ENCODE measurements around the gene ZNF568. TPM values are rescaled to one million over a fixed set of nuclear protein-coding genes. Genes with fewer than 3 reads are reported as not detected.

ZNF568 gene
- total RNA-seq, 1 donor from 2014 or later: 8.9 TPM

DNA sequence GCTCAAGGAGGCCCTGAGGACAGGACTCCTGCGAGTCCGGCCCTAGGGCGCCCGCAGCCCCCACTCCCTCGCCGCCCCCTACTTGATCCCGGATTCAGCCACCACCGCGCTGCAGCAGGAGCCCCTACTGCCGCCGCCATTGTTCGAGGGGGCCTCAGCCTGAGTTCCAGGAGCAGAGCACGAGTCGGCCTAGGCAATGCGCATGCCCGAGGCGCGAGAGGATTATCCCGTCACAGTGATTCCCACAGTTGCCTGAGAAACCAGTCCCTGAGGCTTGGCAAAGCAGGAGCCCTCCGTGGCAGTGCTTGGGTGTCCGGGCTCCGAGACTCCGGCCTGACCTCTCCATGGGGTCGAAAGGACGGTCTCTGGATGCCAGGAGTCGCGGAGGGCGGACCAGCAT, 93.7 kb downstream of the ZNF568 start:
- no peak overlapping the region for H3K4me2 ChIP-seq
- peaks cover 5% of the 10 kb centered on the region for H3K36me3 Mint-ChIP-seq
- H3K27me3 ChIP-seq: no peaks in the 10 kb centered on the region
- DNase-seq (ENCODE audit: low spot score): no peak
- no peaks in the 10 kb centered on the region for H3K36me3 ChIP-seq
- H3K4me3 Mint-ChIP-seq: no peak overlapping the region
- no peaks in the 10 kb centered on the region for H3K79me2 ChIP-seq (ENCODE audit: low read depth)
- no peaks in the 10 kb centered on the region for H3K4me1 Mint-ChIP-seq
- peaks cover 57% of the 10 kb centered on the region for H3K9me3 Mint-ChIP-seq
- no peak overlapping the region for H3K27ac ChIP-seq
- no peak overlapping the region for H2AFZ ChIP-seq (replicated peaks)
- no peak overlapping the region for H3K27ac Mint-ChIP-seq
- no peak overlapping the region for H3K4me3 ChIP-seq
- no peaks in the 10 kb centered on the region for H4K20me1 ChIP-seq (ENCODE audit: low read depth)
- H3K27me3 Mint-ChIP-seq (ENCODE audit: insufficient read depth, low read depth): peaks cover 2% of the 10 kb centered on the region
- H3K9ac ChIP-seq: no peak overlapping the region
- no peaks in the 10 kb centered on the region for H3K9me3 ChIP-seq (ENCODE audit: low read depth)
- no peaks in the 10 kb centered on the region for H3F3A ChIP-seq (ENCODE audit: low read depth)
- H3K4me1 ChIP-seq: no peaks in the 10 kb centered on the region
- TF ChIP-seq, protein P1, sequence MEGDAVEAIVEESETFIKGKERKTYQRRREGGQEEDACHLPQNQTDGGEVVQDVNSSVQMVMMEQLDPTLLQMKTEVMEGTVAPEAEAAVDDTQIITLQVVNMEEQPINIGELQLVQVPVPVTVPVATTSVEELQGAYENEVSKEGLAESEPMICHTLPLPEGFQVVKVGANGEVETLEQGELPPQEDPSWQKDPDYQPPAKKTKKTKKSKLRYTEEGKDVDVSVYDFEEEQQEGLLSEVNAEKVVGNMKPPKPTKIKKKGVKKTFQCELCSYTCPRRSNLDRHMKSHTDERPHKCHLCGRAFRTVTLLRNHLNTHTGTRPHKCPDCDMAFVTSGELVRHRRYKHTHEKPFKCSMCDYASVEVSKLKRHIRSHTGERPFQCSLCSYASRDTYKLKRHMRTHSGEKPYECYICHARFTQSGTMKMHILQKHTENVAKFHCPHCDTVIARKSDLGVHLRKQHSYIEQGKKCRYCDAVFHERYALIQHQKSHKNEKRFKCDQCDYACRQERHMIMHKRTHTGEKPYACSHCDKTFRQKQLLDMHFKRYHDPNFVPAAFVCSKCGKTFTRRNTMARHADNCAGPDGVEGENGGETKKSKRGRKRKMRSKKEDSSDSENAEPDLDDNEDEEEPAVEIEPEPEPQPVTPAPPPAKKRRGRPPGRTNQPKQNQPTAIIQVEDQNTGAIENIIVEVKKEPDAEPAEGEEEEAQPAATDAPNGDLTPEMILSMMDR (IDR thresholded peaks at IDR 0.05): no peak
- TF ChIP-seq EZH2 (IDR thresholded peaks at IDR 0.05) (no peak), EZH2phosphoT487 (IDR thresholded peaks at IDR 0.05) (no peak)

DNA sequence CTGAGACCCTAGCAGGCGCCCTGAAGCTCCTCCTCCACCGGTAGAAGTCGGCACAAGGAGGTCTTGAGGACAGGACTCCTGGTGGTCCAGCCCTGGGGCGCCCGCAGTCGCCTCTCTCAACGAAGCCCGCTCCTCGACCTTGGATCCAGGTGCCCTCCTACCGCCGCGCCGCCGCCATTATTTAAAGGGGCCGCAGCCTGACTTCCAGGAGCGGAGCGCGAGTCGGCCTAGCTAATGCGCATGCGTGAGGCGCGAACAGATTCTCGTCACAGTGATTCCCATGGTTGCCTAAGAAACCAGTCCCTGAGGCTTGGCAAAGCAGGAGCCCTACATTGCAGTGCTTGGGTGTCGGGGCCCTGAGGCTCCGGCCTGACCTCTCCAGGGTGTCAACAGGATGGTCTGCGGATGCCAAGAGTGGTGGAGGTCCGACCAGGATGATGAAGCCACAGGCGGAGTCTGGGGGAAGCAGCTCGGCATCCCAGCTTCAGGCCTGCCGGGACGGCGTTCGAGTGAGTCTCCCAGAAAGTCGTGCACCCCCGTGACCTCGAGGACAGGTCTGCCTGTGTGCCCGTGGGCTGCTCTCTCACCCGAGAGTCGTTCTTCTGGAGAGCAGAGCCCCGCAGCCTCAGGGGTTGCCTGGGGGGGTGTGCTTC, 96.1 kb downstream of the ZNF568 start:
- no peaks in the 10 kb centered on the region for H3K9me3 ChIP-seq (ENCODE audit: low read depth)

DNA sequence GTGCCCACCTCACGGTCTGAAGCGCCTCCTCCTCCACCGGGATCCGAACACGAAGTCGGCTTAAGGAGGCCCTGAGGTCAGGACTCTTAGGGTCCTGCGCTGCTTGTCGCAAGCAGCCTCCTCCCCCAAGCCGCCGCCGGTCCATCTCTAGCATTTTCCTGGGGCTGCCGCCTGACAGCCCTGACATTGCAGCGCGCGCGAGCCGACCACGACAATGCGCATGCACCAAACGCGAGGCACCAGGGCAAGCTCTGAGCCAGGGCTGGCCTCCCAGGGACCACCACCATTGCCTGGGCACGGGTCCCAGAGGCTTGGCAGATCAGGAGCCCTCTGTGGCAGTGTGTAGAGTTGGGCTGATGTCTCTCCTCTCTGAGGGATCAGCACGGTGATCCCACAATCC, 98.3 kb downstream of the ZNF568 start:
- peaks cover 2% of the 10 kb centered on the region for H3K27me3 Mint-ChIP-seq (ENCODE audit: insufficient read depth, low read depth)
- peaks cover 60% of the 10 kb centered on the region for H3K9me3 Mint-ChIP-seq
- Histone ChIP-seq H3K4me3 (no peak overlapping the region), H3K4me1 (no peaks in the 10 kb centered on the region), H3K9ac (no peak overlapping the region), H3F3A (ENCODE audit: low read depth) (no peaks in the 10 kb centered on the region), H4K20me1 (ENCODE audit: low read depth) (no peaks in the 10 kb centered on the region), H3K27ac (no peak overlapping the region), H3K79me2 (ENCODE audit: low read depth) (no peaks in the 10 kb centered on the region), H3K4me2 (no peak overlapping the region), H3K27me3 (no peaks in the 10 kb centered on the region), H3K9me3 (ENCODE audit: low read depth) (peaks cover 12% of the 10 kb centered on the region), H3K36me3 (no peaks in the 10 kb centered on the region), H2AFZ (replicated peaks) (no peak overlapping the region)
- no peaks in the 10 kb centered on the region for H3K4me1 Mint-ChIP-seq
- H3K27ac Mint-ChIP-seq: no peak overlapping the region
- no peak for DNase-seq (ENCODE audit: low spot score)
- no peak overlapping the region for H3K4me3 Mint-ChIP-seq
- TF ChIP-seq EZH2 (IDR thresholded peaks at IDR 0.05) (no peak), EZH2phosphoT487 (IDR thresholded peaks at IDR 0.05) (no peak)
- TF ChIP-seq, protein P1 (IDR thresholded peaks at IDR 0.05): no peak
- H3K36me3 Mint-ChIP-seq: peaks cover 3% of the 10 kb centered on the region

More for the DNA sequence above, 96.1 kb downstream of the ZNF568 start:
- no peak for DNase-seq (ENCODE audit: low spot score)
- Histone ChIP-seq H3K9ac (no peak overlapping the region), H3K4me1 (no peaks in the 10 kb centered on the region), H3F3A (ENCODE audit: low read depth) (no peaks in the 10 kb centered on the region), H3K4me2 (no peak overlapping the region), H2AFZ (replicated peaks) (no peak overlapping the region), H3K4me3 (no peak overlapping the region), H3K27ac (no peak overlapping the region), H3K79me2 (ENCODE audit: low read depth) (no peaks in the 10 kb centered on the region), H3K36me3 (no peaks in the 10 kb centered on the region), H3K27me3 (no peaks in the 10 kb centered on the region), H4K20me1 (ENCODE audit: low read depth) (no peaks in the 10 kb centered on the region)
- H3K27me3 Mint-ChIP-seq (ENCODE audit: insufficient read depth, low read depth): peaks cover 2% of the 10 kb centered on the region
- H3K4me3 Mint-ChIP-seq: no peak overlapping the region
- TF ChIP-seq EZH2phosphoT487 (IDR thresholded peaks at IDR 0.05): no peak
- TF ChIP-seq, protein P1 (IDR thresholded peaks at IDR 0.05): no peak
- no peak for TF ChIP-seq EZH2 (IDR thresholded peaks at IDR 0.05)
- peaks cover 61% of the 10 kb centered on the region for H3K9me3 Mint-ChIP-seq
- no peak overlapping the region for H3K27ac Mint-ChIP-seq
- H3K36me3 Mint-ChIP-seq: peaks cover 5% of the 10 kb centered on the region
- no peaks in the 10 kb centered on the region for H3K4me1 Mint-ChIP-seq
